Spleen (tissue), 7 donors: ENCODE data around the gene MMP23B.
"Not testable (repeated sequence)": the region's sequence is repeated elsewhere in the genome, so short reads cannot be mapped to it uniquely, and the experiment has no call there.

ENCODE experiments used
- POLR2A ChIP-seq, 3 donors: fragments of 450-650 bp; IDR thresholded peaks; one replicate each; pipeline ENCODE4 v1.5.1; 2017; ENCODE audit warnings: antibody characterized with exemption in 3 of 3, mild to moderate bottlenecking in 1 of 3
- POLR2AphosphoS5 ChIP-seq, 3 donors: sonication (generic); formaldehyde crosslinking; IDR thresholded peaks; one replicate each; pipeline ENCODE4 v1.5.1; 2017; ENCODE audit warnings: antibody characterized with exemption in 3 of 3
- TF ChIP-seq, protein P1 (sequence below), 11 experiments: fragments of 200-600 bp in 7 of 11; fragments of 450-650 bp in 4 of 11; sonication (generic) in 4 of 11; IDR thresholded peaks in 8 of 11; conservative IDR thresholded peaks in 3 of 11; 1 replicate in 7 of 11; 2 replicates in 4 of 11; pipeline versions ENCODE4 v1.4.0 to v1.8.0; 2016 to 2021; ENCODE audit warnings: antibody characterized with exemption in 11 of 11, inconsistent platforms in 4 of 11, mild to moderate bottlenecking in 1 of 11
- donor health status: DM: no; HTN: no; CAD: no; lungs with moderate emphysema.
- donor health status: DM: no; HTN: no; CAD: no.
- donor health status: DM: no; HTN: no; CAD: no.

DNA sequence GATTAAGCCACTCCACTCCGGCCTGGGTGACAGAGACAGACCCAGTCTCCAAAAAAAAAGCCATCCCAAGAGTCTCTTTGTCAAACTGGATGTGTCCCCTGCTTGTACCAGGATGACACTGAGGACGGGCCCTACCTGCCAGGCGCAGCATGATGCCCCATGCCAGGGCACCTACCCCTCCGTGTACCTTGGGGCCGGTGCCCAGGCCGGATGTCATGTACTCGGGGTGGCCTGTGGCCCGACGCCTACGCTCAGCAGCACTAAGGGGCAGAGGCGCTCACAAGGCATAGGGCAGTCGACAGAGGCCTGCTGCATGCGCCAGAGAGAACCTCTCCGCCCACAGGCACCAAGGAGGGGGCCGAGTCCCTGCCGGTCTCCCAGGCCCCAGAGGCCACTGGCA lies 7.4 kb downstream of the MMP23B start:
- TF ChIP-seq, protein P1, sequence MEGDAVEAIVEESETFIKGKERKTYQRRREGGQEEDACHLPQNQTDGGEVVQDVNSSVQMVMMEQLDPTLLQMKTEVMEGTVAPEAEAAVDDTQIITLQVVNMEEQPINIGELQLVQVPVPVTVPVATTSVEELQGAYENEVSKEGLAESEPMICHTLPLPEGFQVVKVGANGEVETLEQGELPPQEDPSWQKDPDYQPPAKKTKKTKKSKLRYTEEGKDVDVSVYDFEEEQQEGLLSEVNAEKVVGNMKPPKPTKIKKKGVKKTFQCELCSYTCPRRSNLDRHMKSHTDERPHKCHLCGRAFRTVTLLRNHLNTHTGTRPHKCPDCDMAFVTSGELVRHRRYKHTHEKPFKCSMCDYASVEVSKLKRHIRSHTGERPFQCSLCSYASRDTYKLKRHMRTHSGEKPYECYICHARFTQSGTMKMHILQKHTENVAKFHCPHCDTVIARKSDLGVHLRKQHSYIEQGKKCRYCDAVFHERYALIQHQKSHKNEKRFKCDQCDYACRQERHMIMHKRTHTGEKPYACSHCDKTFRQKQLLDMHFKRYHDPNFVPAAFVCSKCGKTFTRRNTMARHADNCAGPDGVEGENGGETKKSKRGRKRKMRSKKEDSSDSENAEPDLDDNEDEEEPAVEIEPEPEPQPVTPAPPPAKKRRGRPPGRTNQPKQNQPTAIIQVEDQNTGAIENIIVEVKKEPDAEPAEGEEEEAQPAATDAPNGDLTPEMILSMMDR (IDR thresholded peaks at IDR 0.05 in 8 of 11, conservative IDR thresholded peaks at IDR 0.05 in 3 of 11), result not testable (repeated sequence)
- TF ChIP-seq POLR2A (IDR thresholded peaks at IDR 0.05), result not testable (repeated sequence)
- TF ChIP-seq POLR2AphosphoS5 (IDR thresholded peaks at IDR 0.05), result peak in 2 of 3 donors; percentile 7 to 21
